HG02970 (cell line): Measurements from ENCODE around the gene SORCS2.

ENCODE experiments used
- ATAC-seq: cut with Tn5 transposase; IDR thresholded peaks from one replicate; pipeline ENCODE4 v1.9.1; 2021; ENCODE audit warnings: mild to moderate bottlenecking, moderate library complexity, moderate number of reproducible peaks; ENCODE audit not compliant: unreplicated experiment, low FRiP score

The SORCS2 gene

DNA sequence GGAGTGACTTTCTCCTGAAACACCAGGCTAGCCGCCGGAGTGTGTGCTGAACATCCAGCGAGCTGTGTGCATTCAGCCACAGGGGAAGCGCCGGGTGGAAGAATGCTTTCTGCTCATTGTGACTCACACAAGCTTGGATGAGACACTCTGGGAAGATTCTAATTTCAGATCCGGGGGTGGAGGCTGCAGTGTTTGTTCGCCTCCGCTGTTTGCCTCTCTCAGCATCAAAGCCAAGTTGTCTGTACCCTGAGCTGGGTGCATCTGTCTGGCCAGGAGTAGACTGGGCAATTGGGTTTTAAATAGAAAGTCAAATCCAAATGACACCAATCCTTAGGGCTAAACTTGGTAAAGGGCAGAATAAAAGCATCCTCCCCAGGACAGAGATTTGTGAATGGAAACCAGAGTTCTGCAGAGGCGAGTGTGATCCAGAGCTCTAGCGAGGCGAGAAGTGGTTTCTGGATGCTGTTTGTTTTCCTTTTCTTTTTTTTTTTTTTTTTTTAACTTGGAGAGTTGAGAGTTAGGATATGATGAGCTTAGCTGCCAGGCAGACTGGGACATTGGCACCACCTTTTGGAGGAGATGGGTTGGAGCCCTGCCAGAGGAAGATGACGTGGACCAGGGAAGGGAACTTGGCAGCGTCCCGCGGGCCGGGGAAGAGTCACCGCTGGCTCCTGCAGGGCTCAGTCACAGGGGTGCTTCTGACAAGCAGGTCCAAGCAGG lies 438.4 kb downstream of the SORCS2 start:
- ATAC-seq = no peak

DNA sequence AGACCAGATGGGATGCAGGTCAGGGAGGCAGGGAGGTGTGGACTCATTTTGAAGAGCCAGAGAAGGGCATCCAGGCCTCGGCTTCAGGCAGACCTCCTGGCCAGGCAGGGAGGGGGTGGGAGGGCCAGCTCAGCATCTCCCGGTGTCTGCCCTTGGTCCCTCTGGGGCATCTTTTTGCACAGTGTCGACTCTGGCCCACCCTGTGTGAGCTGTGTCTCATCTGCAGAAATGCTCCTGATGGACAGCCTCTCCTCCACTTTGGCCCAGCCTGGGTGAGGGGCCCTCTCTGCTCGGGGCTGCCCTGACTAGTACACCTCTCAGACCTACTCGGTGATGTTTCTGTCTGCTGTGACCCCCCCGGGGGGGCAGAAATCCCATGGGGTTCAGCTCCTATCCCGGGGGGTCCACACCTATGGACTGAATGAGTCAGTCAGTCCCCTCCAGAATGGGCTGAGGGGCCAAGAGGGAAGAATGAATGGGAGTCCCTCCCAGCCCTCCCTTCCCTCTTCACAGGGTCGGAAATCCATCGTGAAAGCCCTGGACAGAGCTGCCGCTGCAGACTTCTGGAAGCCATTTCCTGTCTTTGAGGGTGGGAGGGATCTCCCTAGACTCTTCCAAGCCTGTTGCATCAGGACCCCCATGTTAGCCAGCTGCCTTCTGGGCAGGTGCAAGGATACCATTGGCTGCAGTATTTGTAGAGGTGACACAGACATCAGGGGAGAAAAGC lies 439.1 kb downstream of the SORCS2 start:
- no peak for ATAC-seq

DNA sequence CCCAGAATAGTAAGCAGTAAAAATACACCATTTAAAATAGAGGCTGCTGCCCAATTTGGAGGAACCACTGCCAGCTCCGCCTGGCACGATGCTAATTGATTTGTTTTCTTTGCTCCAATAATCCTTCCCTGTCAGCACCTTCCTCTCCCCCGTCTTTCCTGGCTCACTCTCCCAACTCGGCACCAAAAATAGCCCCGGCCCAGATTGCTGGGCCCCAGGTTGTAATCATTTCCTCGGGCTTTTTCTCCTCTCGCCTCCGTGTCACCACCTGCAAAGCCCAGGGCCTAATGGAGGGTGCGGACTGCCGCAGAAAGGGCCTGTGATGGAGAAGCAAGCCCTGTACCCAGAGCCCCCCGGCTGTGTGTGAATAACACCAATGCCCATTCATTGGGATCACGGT lies 440.0 kb downstream of the SORCS2 start:
- ATAC-seq = no peak

DNA sequence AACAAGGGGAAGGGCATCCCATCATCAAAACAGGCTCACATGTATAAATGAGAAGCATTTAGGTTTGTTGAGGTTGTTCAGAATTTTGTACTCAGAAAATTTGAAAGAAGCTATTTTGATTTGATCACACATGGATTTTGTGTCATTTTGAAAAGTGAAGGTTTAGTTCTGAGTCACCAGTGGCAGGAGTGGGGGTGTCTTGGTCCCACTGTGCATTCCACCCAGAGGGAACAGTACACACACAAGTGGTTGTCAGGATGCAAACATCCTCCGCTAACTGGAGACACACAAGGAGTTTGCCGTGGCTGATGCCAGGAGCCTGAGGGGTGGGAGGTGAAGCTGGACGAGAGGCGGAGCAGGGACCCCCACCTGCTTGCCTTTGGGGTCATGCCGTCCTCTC lies 440.6 kb downstream of the SORCS2 start:
- ATAC-seq = no peak

DNA sequence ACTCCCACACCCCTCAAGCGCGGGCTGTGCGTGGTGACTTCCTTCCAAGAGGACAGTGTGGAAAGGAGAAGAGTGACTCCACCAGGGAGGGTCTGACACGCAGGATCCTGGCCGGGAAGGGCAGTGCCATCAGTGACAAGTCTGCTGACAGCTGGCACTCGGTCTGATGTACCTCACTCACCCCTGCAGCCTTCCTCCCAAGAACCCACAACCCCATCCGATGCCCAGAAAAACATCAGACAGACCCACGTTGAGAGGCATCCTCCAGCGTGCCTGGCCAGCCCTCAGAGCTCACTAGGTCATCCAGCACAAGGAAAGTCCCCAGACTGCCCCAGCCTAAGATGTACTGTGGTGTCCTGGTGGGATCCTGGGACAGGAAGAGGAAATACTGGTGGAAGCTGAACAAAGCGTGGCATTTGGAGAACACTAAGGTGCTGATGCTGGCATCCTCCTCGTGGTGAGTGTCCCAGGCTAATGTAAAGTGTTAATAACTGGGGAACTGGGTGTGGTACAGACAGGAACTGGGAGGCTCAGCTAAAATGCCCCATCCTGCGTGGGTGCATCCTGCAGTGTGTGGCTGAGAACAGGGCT lies 442.4 kb downstream of the SORCS2 start:
- ATAC-seq = no peak

DNA sequence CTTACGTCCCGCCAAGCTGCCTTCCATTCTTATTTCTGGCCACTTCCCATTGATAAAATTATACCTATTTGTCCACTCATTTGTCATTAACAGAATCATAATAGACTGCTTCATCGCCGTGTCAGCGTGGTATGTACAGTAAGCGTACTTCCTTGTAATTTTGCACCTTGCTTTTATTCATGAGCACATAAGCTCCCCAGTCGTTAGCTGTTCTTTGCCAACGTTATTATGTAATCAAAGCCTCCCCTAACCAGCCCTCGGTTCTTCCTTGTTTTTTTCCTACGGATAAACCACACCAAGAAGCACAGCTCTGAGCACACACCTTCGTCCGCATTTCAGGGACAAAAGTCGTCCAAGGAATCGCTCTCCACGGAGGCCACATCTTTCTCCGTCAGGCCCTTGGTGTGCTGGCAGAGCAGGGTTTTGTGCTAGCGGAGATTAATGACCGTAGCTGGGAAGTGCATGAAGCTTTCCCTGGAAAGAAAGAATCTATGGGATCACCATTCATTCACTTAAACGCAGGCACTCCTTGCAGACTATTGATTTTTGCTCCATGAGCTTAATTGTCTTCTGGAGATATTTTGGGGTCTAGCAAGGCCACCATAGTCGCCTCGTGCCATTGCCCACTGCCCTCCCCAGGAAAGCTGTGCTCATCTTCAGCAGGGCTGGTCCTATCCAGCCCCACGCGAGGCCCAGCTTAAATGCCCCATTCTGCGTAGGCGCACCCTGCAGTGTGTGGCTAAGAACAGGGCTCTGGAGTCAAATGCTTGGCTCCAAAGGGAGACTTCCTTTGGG lies 443.3 kb downstream of the SORCS2 start:
- no peak for ATAC-seq

DNA sequence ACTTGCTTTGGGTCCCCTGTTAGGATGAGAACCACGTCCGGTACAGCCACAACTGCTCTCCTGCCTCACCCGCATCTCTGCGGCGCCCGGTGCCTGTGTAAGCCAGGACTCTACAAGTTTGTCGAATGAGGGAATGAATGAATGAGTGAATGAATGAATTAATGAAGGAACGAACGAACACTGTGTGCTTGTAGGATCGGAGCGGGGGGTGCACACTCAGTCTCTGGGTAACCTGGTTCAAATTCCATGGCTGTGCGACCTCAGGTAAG lies 443.8 kb downstream of the SORCS2 start:
- no peak for ATAC-seq

DNA sequence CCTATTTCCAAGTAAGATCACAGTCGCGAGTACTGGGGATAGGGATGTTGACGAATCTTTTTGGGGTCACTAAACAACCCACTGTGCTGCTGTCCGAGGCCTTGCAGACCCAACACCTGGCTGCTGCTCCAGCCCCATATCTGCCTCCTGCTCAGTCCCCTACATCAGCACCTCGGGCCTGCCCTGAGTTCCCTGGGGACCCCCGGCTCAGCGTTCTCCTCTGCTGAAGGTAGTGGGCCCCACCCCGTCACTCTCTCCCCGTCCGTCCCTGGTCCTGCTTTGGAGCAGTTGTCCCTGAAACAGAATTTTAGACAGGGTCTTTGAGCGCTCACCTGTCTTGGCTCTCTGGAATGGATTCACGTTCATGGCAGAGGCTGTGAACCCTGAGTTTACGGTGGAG lies 444.8 kb downstream of the SORCS2 start:
- ATAC-seq = no peak

DNA sequence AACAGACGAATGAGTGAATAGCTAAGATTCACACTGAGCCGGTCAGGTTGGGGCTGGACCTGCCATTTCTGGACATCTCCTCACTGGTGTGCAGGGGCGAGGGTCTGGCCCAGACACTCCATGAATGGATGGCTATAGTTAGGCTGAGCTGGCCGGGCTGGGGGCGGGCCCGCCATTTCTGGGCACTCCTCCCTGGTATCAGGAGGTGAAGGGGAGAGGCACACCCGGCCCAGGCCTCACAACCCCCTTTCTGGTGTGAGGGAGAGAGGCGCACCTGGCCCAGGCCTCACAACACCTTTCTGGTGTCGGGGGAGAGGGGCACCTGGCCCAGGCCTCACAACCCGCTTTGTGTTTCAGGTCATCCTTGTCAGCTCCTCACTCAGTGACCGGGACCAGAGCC lies 445.6 kb downstream of the SORCS2 start:
- ATAC-seq = no peak

DNA sequence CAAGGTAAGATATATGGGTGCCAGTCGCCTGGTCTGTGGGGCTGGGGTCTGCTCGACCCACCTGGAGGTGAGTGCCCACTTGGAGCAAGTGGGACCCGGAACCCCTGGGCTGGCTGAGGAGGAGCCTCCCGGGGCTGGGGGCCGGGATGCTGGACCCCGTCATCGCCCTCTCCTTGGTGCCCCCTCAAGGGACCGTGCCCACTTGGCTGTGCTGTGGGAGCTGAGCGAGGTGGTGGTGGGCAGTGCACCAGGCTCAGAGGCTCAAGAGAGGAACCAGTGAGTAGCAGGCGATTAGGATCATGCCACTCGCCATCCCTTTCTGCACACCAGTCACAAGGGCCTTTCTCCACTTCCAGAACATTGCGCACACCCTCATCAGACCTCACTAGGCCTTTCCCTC lies 446.2 kb downstream of the SORCS2 start:
- ATAC-seq = no peak

DNA sequence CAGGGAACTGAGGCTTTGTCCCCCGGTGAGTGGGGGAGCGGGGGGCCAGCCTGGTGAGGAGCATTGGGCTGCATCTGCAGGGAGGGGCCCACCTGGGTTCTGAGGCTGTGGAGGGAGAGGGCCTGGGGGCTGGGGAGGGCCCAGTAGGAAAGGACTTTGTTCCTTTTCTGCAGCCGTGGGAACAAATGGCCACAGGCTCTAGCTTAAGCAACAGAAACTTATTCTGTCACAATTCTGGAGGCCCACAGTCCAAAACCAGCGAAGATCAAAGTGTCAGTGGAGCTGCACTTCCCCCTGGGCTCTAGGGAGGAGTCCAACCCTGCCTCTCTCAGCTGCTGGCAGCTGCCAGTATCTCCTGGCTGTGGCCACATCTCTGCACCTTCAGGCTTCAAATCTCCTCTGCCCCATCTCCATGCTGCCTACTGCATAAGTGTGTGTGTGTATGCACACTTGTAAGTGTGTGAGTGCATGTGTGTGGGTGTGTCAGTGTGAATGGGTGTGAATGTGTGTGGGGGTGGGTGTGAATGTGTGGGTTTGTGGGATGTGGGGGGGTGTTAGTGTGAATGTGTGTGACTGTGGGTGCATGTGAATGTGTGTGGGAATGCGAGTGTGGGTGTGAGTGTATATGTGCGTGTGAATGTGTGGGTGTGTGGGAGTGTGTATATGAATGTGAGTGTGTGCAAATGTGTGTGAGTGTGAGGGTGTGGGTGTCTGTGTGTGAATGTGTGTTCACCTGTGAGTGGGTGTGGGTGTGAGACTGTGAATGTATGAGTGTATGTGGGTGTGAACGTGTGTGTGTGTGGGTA lies 446.8 kb downstream of the SORCS2 start:
- no peak for ATAC-seq

DNA sequence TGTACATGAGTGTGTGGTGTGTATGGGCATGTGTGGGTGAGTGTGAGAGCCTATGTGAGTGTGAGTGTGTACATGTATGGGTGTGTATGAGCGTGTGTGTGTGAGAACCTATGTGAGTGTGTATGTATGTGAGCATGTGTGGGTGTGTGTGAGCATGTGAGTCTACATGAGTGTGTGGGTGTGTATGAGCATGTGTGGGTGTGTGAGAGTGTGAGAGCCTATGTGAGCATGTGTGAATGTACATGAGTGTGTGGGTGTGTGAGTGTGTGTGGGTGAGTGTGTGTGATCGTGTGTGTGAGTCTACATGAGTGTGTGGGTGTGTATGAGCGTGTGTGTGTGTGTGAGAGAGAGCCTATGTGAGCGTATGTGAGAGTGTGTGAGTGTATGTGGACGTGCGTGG lies 447.8 kb downstream of the SORCS2 start:
- ATAC-seq = no peak

DNA sequence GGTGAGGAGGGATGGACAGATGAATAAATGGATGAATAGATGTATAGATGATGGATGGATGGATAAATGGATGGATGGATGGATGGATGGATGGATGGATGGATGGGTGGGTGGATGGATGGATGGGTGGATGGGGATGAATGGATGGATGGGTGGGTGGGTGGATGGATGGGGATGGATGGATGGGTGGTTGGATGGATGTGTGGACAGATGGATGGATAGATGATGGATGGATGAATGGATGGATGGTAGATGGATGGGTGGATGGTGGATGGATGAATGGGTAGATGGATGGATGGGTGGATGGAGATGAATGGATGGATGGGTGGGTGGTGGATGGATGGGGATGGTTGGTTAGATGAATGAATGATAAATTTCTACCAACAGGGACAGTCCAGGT lies 449.4 kb downstream of the SORCS2 start:
- no peak for ATAC-seq

DNA sequence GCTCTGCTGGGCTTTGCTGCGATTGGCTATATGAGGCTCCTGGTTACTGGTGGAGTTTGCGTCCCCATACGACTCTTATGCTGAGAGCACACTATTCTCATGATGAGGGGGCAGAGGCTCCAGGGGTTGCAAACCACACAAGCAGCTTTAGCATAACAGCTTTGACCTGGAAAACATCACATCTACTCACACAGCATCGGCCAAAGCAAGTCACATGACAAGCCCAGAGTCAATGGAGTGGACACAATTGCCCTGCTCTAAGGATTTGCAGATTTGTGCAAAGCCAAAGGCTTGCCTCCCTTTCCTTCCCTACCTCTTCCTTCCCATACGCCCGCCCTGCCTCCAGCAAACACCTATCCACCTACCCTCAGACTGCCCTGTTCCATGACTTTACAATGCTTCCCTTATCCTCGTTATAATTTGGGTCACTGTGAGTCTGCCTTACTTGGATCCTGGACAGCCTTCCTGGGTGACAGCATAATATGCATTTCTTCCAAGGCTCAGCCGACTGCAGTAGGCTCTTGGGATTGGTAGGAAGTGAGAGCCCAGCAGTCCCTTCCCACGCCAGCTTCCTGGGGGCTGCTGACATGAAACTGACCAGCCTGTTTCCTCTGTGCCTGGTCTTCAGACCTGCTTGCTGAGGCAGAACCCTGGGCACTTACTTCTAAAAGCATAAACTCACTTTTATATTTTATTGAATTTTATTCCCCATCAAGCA lies 450.6 kb downstream of the SORCS2 start:
- ATAC-seq = no peak

DNA sequence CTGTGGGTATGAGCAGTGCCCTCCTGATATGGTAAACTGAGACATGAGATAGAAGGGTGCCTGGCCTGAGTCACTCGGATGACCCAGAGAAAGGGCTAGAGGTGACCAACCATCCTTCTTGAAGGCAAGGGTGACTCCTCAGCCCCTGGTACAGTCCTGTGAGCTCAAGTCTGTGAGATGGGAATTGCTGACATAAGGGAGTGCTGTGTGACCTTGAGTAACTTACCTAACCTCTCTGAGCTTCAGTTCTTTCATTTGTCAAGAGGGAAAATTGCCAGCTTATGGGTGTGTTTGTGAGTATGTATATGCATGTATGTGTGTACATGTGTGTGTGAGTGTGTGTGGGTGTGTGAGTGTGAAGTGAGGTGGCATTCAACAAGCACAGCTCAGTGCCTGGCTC lies 452.8 kb downstream of the SORCS2 start:
- ATAC-seq = no peak

DNA sequence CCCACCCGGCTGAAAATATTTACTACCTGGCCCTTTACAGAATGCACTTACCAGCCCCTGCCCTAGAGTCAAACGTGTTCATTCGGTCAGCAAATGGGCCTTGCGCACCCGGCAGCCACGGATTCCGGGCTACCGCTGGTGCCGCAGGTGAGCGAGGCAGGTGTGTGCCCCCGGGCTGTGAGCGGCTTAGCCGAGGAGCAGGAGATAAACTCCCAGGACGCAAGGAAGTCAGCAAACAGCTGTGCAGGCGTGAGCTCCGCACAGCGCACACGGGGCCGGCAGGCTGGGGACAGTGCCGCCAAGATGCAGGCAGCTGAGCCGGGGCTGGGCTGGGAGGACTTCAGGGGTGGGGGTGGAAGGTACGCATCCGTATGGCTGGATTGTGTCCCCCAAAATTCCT lies 453.6 kb downstream of the SORCS2 start:
- no peak for ATAC-seq

DNA sequence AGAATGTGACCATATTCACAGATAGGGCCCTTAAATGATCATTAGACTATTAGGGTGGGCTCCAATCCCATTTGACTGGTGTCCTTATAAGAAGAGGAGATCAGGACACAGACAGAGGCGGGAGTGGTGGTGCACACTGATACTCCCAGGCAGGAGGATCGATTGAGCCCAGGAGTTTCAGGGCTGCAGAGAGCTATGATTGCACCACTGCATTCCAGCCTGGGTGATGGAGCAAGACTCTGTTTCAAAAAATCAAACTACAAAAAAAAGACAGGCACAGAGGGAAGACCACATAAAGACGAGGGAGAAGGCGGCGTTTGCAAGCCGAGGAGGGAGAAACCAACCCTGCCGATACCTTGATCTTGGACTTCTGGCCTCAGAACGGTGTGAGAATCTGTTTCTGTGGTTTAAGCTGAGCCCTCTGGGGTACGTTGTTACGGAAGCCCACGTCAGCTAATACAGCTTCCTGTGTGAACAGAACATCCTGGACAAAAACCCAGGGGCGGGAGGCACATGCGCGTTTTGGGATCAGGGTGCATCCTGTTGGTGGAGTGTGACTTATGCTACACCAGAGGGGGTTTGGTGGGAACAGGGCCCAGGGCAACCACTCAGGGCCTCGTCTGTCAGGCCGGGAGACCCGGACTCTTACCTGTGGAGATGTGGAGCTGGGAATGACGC lies 454.2 kb downstream of the SORCS2 start:
- ATAC-seq = no peak

DNA sequence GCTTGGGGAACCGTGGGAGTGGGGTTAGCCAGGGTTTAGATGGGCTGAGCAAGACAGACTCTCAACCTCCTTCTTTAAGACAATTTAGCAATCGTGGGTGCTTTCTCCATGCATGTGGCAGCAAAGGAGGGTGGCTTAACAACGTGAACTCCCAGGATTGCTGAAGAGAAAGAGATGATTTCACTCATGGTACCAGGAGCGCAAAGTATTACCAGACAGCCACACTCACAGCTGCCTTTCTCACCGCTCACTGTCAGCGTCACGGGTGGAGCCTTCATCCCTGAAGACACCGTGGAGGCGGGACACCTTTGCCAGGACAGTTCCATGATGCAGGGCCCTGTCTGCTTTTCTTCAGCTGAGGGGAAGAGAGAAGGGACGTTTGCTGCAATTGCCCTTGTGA lies 454.8 kb downstream of the SORCS2 start:
- ATAC-seq = no peak
